Mammary epithelial cell (primary cell): Measurements from ENCODE around the gene PITPNM1.

Experiments
- CTCF ChIP-seq, 2 donors: IDR thresholded peaks in 1 of 2; conservative IDR thresholded peaks in 1 of 2; 2 replicates each; pipeline ENCODE4 v1.5.1; 2011 to 2012; ENCODE audit warnings: inconsistent platforms in 2 of 2, low read length in 2 of 2, mild to moderate bottlenecking in 2 of 2, control low read depth in 1 of 2, low read depth in 1 of 2; ENCODE audit not compliant: insufficient read depth in 1 of 2; ENCODE audit errors: extremely low read depth in 1 of 2
- EZH2 ChIP-seq: IDR thresholded peaks from 2 replicates; pipeline ENCODE4 v1.6.1; 2012; ENCODE audit warnings: low read length, inconsistent platforms, borderline replicate concordance

DNA sequence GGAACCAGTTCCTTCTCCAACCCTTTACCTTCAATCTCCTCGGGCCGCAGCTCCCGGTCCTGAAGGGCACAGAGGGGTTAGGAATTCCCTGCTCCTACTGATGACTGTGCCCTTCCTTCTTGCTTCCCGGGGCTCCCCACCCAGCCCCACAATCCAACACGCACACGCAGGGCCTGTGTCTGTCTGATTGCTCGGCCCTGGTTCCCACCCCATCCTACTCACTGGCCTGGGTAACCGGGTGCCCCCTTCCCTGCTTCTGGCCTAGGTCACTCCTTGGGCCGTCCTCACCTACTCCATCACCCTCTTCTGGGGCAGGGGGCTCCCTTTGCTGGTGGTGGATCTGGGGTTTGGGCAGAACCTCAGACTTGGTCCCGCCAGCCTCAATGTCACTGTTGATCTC, 16.8 kb upstream of the PITPNM1 start:
- TF ChIP-seq CTCF (conservative IDR thresholded peaks at IDR 0.05 in 1 of 2, IDR thresholded peaks at IDR 0.05 in 1 of 2; ENCODE audit: extremely low read depth in 1 of 2, insufficient read depth in 1 of 2, low read depth in 1 of 2, low read length in 2 of 2), result no peak
- TF ChIP-seq EZH2, result no peak
